Activated B cell treated with CpG ODN at 0.5 μM for 24 hours (primary cell): ENCODE data around the gene DLGAP4. TPM values are rescaled to one million over a fixed set of nuclear protein-coding genes. Genes with fewer than 3 reads are reported as not detected.

Source experiments
- ATAC-seq: fragments of 200-7000 bp; cut with Tn5 transposase; one replicate; pipeline ENCODE4 v1.10.0; 2021; ENCODE audit warnings: low read depth, mild to moderate bottlenecking, moderate library complexity
- CTCF ChIA-PET: fragments of 350-600 bp; sonication (Branson Sonifier 250); formaldehyde crosslinking; loops from one replicate; lab custom pipeline; 2021; ENCODE audit warnings: antibody characterized with exemption; lab: Charles Lee
- POLR2A ChIA-PET: fragments of 350-600 bp; sonication (Branson Sonifier 250); formaldehyde crosslinking; loops from one replicate; lab custom pipeline; 2021; ENCODE audit warnings: antibody characterized with exemption; lab: Charles Lee
- DNase-seq: peaks from one replicate; pipeline ENCODE4 v3.0.0; 2022
- H3K27ac Mint-ChIP-seq: one replicate; pipeline ENCODE4 v1.8.0; 2020; ENCODE audit warnings: mixed read lengths
- H3K27me3 Mint-ChIP-seq: one replicate; pipeline ENCODE4 v1.8.0; 2021; ENCODE audit warnings: mixed read lengths
- H3K36me3 Mint-ChIP-seq: one replicate; pipeline ENCODE4 v1.8.0; 2021; ENCODE audit warnings: low read depth, mixed read lengths
- H3K4me1 Mint-ChIP-seq: one replicate; pipeline ENCODE4 v1.8.0; 2021; ENCODE audit warnings: mixed read lengths
- H3K4me3 Mint-ChIP-seq: one replicate; pipeline ENCODE4 v1.8.0; 2020; ENCODE audit warnings: mild to moderate bottlenecking, mixed read lengths
- H3K9me3 Mint-ChIP-seq: one replicate; pipeline ENCODE4 v1.8.0; 2020; ENCODE audit warnings: mixed read lengths
- intact Hi-C: fragments of 100-400 bp; cut with micrococcal nuclease; formaldehyde crosslinking; loops from one replicate; pipeline ENCODE4 v1.15.1; 2024
- total RNA-seq: library from RNA; stranded (reverse); gene quantifications from 2 replicates; pipeline ENCODE4 v1.2.3, GENCODE V29; 2022
- TF ChIP-seq, protein P1 (sequence below): fragments of 200-600 bp; IDR thresholded peaks from one replicate; pipeline ENCODE4 v1.8.0; 2022; ENCODE audit warnings: antibody characterized with exemption, mild to moderate bottlenecking

Gene DLGAP4
- total RNA-seq, 1 donor from 2014 or later, result 38.7 TPM

DNA sequence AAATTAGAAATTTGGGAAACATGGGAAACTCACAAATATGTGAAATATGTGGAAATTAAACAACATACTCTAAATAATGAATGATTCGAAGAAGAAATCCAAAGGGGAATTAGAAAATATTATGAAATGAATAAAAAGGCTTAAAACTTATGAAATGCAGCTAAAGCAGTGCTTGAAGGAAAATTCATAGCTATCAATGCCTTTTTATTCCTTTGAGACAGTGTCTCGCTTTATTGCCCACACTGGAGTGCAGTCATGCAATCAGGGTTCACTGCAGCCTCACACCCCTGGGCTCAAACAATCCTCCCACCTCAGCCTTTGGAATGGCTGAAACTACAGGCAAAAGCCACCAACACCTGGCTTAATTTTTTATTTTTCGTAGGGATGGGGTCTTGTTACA is 259.4 kb downstream of the DLGAP4 start:
- Mint-ChIP-seq H3K4me1 (no peaks in the 10 kb centered on the region), H3K36me3 (no peaks in the 10 kb centered on the region), H3K9me3 (peaks cover 2% of the 10 kb centered on the region), H3K27me3 (no peaks in the 10 kb centered on the region), H3K4me3 (no peak overlapping the region), H3K27ac (no peak overlapping the region)
- intact Hi-C loops, result no loop called here
- TF ChIP-seq, protein P1, sequence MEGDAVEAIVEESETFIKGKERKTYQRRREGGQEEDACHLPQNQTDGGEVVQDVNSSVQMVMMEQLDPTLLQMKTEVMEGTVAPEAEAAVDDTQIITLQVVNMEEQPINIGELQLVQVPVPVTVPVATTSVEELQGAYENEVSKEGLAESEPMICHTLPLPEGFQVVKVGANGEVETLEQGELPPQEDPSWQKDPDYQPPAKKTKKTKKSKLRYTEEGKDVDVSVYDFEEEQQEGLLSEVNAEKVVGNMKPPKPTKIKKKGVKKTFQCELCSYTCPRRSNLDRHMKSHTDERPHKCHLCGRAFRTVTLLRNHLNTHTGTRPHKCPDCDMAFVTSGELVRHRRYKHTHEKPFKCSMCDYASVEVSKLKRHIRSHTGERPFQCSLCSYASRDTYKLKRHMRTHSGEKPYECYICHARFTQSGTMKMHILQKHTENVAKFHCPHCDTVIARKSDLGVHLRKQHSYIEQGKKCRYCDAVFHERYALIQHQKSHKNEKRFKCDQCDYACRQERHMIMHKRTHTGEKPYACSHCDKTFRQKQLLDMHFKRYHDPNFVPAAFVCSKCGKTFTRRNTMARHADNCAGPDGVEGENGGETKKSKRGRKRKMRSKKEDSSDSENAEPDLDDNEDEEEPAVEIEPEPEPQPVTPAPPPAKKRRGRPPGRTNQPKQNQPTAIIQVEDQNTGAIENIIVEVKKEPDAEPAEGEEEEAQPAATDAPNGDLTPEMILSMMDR, result no peak
- CTCF ChIA-PET, result no interaction called here
- no peak for DNase-seq
- POLR2A ChIA-PET, result interaction anchor here (1.5 kb wide), 1 partner anchor 30 kb away, joined by 5 read pairs; no protein-coding TSS in a partner anchor
- ATAC-seq, result no peak

DNA sequence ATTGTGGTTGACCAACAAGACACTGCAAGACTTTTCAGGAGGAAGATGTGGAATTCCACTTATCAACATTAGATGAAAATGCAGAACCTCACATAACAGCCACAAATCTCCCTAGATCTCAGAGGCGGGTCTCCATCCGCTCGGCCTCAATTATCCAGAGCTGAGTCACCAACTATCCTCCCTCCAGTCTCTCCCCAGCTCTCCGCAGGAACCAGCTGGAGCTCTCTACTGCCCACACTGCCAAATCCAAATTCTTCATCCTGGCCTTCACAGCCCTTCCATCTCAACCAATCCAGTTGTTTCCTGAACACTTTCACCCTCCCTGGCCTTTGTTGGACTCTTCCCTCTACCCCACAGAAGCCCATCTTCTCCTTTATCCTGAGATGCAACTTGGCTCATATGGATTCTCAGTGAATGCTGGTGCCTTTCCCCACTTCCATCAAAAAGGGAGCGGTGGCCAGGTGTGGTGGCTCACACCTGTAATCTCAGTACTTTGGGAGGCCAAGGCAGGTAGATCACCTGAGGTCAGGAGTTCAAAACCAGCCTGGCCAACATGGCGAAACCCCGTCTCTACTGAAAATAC is 263.8 kb downstream of the DLGAP4 start:
- H3K9me3 Mint-ChIP-seq, result peaks cover 2% of the 10 kb centered on the region
- no peak for DNase-seq
- H3K4me1 Mint-ChIP-seq, result peaks cover 18% of the 10 kb centered on the region
- peaks cover 4% of the 10 kb centered on the region for H3K36me3 Mint-ChIP-seq
- TF ChIP-seq, protein P1, result no peak
- H3K27me3 Mint-ChIP-seq, result no peaks in the 10 kb centered on the region
- intact Hi-C loops, result loop anchor here (5.0 kb wide), 1 partner anchor 202 kb away; the partner anchor contains the start of gene DSN1
- ChIA-PET POLR2A (interaction anchor here (0.6 to 9.7 kb wide), 3 partner anchors 24 to 107 kb away, joined by 3 to 268 read pairs (median 3); partner anchors contain the start of gene RAB5IF), CTCF (interaction anchor here (0.8 kb wide), 2 partner anchors 12 to 350 kb away, joined by 3 read pairs; no protein-coding TSS in a partner anchor)
- H3K27ac Mint-ChIP-seq, result peak overlapping the region; percentile 25
- no peak overlapping the region for H3K4me3 Mint-ChIP-seq
- no peak for ATAC-seq

DNA sequence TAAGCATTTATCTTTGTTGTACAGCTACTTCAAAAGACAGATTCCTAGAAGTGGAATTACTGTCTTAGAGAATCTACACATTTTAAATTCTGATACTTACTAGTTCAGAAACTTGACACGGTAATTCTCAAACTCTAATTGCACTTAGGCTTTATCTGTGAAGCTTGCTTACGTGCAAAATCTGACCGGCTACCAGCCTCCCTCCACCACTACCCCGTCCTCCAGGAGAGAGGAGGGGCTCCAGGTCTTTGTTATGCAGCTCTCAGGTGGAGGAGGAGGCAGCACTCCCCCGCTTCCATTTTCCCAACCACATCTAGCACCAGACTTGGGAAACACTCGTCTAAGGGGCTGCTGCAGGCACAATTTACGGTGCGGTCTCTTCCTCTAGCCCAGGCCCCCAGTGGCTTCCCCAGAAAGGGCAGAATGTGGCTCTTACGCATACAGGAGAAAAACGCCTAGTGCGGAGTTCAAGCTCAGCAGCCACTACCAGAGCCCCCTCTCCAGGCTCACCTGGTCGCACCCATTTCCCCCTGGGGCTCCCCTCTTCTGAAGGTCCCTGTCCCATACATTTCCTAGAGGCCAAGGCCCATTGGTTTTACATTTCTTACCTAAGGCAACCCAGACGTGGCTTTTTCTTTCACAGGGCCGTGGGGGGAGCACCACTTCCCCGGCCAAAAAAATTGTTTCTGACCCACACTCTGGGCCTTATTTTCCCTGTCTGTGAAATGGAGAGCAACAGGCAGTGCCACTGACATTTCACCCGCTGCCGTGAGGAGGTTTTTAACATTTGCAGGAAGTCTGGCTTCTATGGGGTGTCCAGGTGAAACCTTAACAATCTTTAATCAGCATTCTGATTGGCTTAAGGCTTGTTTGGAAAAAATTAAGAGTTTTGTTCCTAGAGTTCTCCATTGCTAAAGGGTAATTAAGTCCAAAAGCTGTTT is 265.7 kb downstream of the DLGAP4 start:
- no peaks in the 10 kb centered on the region for H3K27me3 Mint-ChIP-seq
- CTCF ChIA-PET, result interaction anchor here (0.6 to 5.3 kb wide), 3 partner anchors 22 to 348 kb away, joined by 3 to 39 read pairs (median 3); partner anchors contain the start of gene RAB5IF
- peak overlapping the region; percentile 83 for H3K4me3 Mint-ChIP-seq
- no peak for DNase-seq
- H3K4me1 Mint-ChIP-seq, result peaks cover 36% of the 10 kb centered on the region
- no peak for ATAC-seq
- POLR2A ChIA-PET, result interaction anchor here (0.6 to 9.7 kb wide), 5 partner anchors 11 to 330 kb away, joined by 3 to 268 read pairs (median 66); partner anchors contain the start of gene RAB5IF
- H3K27ac Mint-ChIP-seq, result peak overlapping the region; percentile 91
- peaks cover 12% of the 10 kb centered on the region for H3K36me3 Mint-ChIP-seq
- no peaks in the 10 kb centered on the region for H3K9me3 Mint-ChIP-seq
- intact Hi-C loops, result loop anchor here (1.0 to 5.0 kb wide), 2 partner anchors 200 to 618 kb away; partner anchors contain the start of genes DSN1 and SCAND1
- TF ChIP-seq, protein P1, result no peak

DNA sequence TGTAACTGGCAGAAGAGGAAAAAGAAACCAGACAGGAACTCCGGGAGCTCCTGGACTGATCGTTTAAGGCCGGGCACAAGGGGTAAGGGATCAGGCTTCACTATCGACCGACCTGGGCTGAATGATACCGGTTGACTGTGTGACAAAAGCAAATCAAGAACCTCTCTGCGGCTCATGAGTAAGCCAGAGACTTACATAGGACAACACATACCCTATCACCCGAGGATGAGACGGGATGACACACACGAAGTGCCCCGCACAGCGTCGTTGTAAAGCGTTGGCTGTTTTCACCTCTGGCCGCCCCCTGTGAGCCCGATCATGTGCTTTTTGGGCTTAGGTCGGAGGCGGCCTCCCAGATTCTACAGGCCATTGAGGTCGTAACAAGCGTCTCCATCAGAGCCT is 266.6 kb downstream of the DLGAP4 start:
- POLR2A ChIA-PET, result interaction anchor here (0.6 to 9.7 kb wide), 14 partner anchors 12 to 619 kb away, joined by 3 to 268 read pairs (median 4); partner anchors contain the start of genes RAB5IF, SCAND1 and SLA2
- H3K36me3 Mint-ChIP-seq, result peaks cover 12% of the 10 kb centered on the region
- peaks cover 36% of the 10 kb centered on the region for H3K4me1 Mint-ChIP-seq
- no peaks in the 10 kb centered on the region for H3K9me3 Mint-ChIP-seq
- CTCF ChIA-PET, result interaction anchor here (1.8 to 5.3 kb wide), 2 partner anchors 22 to 33 kb away, joined by 11 to 39 read pairs; partner anchors contain the start of gene RAB5IF
- peak overlapping the region; percentile 91 for H3K27ac Mint-ChIP-seq
- peak; percentile 30 for ATAC-seq
- H3K27me3 Mint-ChIP-seq, result no peaks in the 10 kb centered on the region
- peak overlapping the region; percentile 83 for H3K4me3 Mint-ChIP-seq
- TF ChIP-seq, protein P1, result no peak
- intact Hi-C loops, result loop anchor here (1.0 to 5.0 kb wide), 5 partner anchors 16 to 618 kb away; partner anchors contain the start of genes DSN1, RAB5IF and SCAND1
- peak; percentile 26 for DNase-seq
